HepG2 (cell line): ENCODE measurements around the gene CAPN10.

Experiments used
- ATF2 ChIP-seq: sonication (generic); formaldehyde crosslinking; IDR thresholded peaks from 2 replicates; pipeline ENCODE4 v1.4.0; 2020; ENCODE audit warnings: missing genetic modification reagents
- EZH2 ChIP-seq: conservative IDR thresholded peaks from 2 replicates; pipeline ENCODE4 v1.6.1; 2012; ENCODE audit warnings: mild to moderate bottlenecking, low read depth, low read length, moderate library complexity
- HDAC6 ChIP-seq: fragments of 200-600 bp; sonication (generic); IDR thresholded peaks from 2 replicates; pipeline ENCODE4 v1.7.0; 2017; ENCODE audit warnings: mild to moderate bottlenecking, antibody characterized with exemption, low read length, low read depth
- MAFF ChIP-seq: IDR thresholded peaks from 2 replicates; pipeline ENCODE4 v1.6.1; 2011; ENCODE audit warnings: low read depth, low read length, improper control_type of control experiment
- MAX ChIP-seq: IDR thresholded peaks from 2 replicates; pipeline ENCODE4 v1.6.1; 2012; ENCODE audit warnings: inconsistent platforms
- NFATC3 ChIP-seq: sonication (generic); formaldehyde crosslinking; IDR thresholded peaks from 2 replicates; pipeline ENCODE4 v1.5.1; 2020; ENCODE audit warnings: mild to moderate bottlenecking, missing genetic modification reagents
- PHF20 ChIP-seq: sonication (generic); formaldehyde crosslinking; IDR thresholded peaks from 2 replicates; pipeline ENCODE4 v1.5.0; 2020; ENCODE audit warnings: mild to moderate bottlenecking, missing genetic modification reagents
- TAF1 ChIP-seq: sonication (generic); formaldehyde crosslinking; IDR thresholded peaks from 2 replicates; pipeline ENCODE4 v1.4.0; 2020; ENCODE audit warnings: missing genetic modification reagents
- ZNF720 ChIP-seq: sonication (generic); formaldehyde crosslinking; IDR thresholded peaks from 2 replicates; pipeline ENCODE4 v1.4.0; 2020; ENCODE audit warnings: missing genetic modification reagents

GRCh38 chr2:240622060-240622411, 35.5 kb downstream of the CAPN10 start:
- TF ChIP-seq HDAC6 = no peak
- no peak for TF ChIP-seq MAFF
- TF ChIP-seq MAX = no peak
- no peak for TF ChIP-seq TAF1
- TF ChIP-seq ZNF720 (CRISPR knock-in tag) = no peak
- no peak for TF ChIP-seq PHF20
- TF ChIP-seq ATF2 (CRISPR knock-in tag) = no peak
- no peak for TF ChIP-seq NFATC3
- no peak for TF ChIP-seq EZH2
